Activated T-helper 1 cell treated with anti-CD3 and anti-CD28 coated beads, Interleukin-2, amount 50 U/mL, for 16 hours (primary cell): ENCODE results near the gene TMEM238.
"Not testable (repeated sequence)": the region's sequence is repeated elsewhere in the genome, so short reads cannot be mapped to it uniquely, and the experiment has no call there.

Experiments used
- DNase-seq, 2 donors: peaks; one replicate each; pipeline ENCODE4 v3.0.0-alpha.2; 2020; ENCODE audit warnings: low read depth in 1 of 2, low spot score in 1 of 2

The TMEM238 gene

DNA sequence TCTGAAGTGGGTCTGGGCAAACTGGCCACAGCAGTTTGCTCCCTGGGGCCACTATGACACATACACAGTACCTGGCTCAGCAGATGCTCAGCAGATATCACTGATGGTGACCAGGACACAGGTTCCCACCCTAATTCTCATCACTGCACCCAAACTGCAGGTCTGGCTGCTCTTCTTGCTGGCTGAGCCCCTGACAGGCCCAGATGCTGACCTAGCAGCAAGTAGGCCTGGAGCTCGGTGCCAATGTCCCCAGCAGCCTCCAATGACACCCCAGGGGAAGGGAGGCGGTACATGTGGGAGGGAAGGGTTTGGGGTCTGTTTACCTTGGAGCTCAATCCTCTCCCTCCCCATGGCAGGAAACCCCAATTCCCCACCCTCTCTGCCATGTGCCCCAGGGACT is 18.4 kb upstream of the TMEM238 start:
- no peak for DNase-seq

GRCh38 chr19:55401390-55401789 is 17.3 kb upstream of the TMEM238 start:
- DNase-seq: not testable (repeated sequence)

GRCh38 chr19:55400281-55401087 is 16.4 kb upstream of the TMEM238 start:
- DNase-seq: no peak

DNA sequence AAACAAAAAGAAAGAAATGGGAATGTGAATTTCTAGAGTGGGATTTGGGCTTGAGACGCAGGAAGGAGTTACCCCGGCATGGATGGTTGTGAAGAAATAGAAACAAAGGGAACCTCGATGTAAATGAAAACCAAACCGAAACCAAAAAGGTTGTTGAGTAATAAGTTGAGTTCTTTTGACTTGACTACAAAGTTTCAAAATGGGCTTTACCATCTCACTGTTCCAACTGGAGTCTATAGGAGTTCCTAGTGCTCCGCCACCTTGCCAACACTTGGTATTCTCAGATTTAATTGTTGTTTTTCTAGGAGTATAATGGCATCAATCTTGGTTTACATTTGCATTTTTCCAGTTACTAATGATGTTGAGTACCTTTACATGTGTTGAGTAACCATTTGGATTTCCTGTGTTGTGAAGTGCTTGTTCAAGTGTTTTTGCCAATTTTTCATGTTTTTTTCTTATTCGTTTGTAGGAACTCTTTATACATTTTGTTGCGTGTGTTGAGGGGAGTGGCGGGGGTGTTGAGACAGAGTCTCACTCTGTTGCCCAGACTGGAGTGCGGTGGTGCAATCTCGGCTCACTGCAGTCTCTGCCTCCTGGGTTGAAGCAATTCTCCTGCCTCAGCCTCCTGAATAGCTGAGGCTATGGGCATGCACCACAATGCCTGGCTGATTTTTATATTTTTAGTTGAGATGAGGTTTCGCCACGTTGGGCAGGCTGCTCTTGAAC is 14.3 kb upstream of the TMEM238 start:
- no peak for DNase-seq

- DNase-seq: no peak
Measured at GRCh38 chr19:55392820-55393761, 9.0 kb upstream of the TMEM238 start.

DNA sequence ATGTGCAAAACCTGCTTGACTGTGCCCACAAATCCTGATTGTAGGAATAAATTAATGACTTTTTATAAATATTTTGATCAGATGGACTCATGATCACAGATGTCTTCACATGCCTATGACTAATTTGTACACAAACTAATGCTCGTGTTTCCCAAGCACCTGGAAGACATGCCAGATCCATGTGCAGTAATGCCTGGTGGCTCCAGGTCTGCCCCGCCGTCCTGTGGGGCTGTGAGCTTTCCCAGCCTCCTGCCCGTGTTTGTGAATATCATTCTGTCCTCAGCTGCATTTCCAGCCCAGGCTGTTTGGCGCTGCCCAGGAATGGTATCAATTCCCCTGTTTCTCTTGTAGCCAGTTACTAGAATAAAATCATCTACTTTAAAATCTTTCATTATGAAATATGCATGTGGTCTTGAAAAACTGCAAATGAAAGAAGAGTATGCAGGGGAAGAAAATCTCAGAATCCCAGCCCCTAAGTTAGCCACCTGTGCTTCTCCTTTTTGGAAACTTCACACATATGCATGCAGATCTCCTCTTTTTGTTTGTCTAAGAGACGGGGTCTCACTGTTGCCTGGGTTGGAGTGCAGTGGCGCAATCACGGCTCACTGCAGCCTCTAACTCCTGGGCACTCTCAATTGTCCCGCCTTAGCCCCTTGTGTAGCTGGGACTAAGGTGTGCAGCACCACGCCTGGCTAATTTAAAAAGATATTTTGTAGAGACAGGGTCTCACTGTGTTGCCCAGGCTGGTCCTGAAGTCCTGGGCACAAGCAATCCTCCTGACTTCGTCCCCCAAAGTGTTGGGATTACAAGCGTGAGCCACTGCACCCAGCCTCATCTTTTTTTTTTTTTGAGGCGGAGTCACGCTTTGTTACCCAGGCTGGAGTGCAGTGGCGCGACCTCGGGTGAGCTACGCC is 7.9 kb upstream of the TMEM238 start:
- no peak for DNase-seq

DNA sequence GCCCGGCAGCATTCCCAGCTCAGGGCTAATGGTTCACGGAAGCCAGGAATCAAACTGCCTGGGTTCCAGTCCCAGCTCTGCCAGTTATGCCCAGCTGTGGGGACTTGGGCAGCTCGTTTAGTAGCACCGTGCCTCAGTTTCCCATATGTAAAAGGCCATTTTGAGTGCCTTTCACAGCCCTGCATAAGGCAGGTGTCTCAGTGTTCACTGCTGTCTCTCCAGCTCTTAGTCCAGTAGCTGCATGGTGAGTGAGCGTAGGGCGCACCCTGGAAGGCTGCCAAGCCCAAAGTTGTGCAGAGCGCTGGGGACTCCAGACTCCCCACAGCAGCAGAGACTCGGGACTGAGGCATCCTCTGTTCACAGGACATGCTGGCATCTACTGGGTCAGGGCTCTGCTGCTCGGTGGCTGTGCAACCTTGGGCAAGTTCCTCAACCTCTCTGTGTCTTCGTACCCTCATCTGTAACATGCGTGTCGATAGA is 7.1 kb upstream of the TMEM238 start:
- no peak for DNase-seq

DNA sequence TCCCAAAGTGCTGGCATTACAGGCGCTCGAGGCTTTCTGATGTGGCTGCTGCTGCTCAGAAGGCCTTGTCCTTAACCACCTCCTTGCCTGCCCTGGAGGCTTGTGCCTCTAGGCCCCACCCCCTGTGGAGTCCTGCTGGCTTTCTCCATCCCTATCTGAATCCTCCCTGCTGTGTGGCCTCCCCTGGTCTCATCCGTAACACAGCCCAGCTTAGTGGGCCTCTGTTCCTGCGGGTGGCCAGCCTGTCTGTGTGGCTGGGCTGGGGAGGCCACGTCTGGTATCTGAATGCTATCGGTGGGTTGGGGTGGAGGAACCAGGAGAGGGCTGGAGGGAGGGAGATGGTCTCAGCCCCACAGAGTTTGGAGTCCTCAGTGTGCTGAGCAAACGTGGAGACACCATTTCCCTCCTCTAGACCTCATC is 6.4 kb upstream of the TMEM238 start:
- no peak for DNase-seq

- DNase-seq: no peak
Measured at GRCh38 chr19:55389386-55390317, 5.6 kb upstream of the TMEM238 start.

DNA sequence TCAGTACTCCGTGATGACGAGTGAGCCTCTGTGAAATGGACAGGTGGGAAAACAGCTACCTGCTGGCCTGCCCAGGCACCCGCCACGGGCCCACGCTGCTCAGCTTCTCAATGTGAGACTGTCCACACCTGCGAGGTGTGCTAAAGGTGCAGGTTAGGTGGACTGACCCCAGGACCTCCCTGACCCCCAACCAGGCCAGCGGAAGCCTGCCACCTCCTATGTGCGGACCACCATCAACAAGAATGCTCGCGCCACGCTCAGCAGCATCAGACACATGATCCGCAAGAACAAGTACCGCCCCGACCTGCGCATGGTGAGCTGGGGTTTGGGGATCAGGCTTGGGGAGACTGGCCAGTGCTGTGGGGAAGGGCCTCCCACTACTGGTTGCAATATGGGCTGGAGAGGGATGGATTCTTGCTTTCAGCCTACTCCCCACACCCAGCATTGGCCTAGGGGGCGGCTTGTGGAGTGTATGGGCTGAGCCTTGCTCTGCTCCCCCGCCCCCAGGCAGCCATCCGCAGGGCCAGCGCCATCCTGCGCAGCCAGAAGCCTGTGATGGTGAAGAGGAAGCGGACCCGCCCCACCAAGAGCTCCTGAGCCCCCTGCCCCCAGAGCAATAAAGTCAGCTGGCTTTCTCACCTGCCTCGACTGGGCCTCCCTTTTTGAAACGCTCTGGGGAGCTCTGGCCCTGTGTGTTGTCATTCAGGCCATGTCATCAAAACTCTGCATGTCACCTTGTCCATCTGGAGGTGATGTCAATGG is 3.8 kb upstream of the TMEM238 start:
- no peak for DNase-seq

DNA sequence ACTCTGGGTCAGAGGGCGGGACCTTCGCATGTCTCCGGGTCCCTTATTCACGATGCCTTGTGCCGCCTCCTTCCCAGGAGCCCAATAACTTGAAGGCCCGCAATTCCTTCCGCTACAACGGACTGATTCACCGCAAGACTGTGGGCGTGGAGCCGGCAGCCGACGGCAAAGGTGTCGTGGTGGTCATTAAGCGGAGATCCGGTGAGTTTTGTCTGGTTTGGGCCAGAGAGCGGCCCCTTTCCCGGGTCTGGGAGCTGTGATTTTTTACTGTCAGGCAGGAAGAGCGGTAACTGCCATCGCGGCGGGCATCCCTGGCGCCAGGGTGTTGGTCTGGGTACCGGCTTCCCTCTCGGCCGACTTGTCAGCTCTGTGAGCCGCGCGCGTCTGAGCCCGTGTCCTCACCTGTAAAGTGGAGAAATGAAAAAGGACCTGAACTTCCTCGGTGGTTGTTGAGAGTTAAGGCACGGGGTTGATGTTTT is 2.4 kb upstream of the TMEM238 start:
- DNase-seq: no peak

DNA sequence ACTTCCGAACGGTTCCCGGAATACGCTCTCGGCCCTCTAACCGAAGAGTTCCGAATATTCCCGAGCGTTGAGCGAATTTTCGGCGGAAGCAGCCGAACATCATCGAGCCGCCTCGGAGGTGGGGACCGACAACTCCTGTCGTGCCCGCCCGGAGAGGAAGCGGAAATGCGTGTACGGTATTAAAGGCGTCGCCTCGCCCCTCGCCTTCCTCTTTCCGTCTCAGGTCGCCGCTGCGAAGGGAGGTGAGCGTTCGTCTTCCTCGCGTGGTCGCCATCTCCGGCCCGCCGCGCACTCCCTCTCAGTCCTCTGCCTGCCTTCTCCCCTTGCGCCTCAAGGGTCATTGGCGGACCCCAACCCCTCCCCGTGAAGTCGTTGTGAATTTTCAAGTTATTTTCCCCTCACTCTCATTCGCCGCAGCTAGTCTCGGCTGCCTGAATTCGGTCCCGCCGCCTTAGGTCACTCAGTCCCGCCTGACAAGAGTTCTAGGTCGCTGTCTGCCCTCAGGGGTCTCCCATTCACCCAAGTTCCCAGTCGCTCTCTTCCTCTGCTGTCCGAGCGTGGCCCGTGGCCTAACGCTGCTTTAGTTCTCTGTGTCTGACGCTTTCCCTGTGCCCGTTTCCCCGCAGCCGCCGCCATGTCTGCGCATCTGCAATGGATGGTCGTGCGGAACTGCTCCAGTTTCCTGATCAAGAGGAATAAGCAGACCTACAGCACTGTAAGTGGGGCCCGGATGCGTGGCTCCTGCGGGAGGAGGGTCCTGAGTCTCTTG is 1.8 kb upstream of the TMEM238 start, which contains the start of gene RPL28:
Gene RPL28 (plus strand): TSS at position 209 of the 769 bp plus-strand sequence. CDS start 426 bp downstream, at position 635.
- peak; percentile 95 to 96 for DNase-seq

DNA sequence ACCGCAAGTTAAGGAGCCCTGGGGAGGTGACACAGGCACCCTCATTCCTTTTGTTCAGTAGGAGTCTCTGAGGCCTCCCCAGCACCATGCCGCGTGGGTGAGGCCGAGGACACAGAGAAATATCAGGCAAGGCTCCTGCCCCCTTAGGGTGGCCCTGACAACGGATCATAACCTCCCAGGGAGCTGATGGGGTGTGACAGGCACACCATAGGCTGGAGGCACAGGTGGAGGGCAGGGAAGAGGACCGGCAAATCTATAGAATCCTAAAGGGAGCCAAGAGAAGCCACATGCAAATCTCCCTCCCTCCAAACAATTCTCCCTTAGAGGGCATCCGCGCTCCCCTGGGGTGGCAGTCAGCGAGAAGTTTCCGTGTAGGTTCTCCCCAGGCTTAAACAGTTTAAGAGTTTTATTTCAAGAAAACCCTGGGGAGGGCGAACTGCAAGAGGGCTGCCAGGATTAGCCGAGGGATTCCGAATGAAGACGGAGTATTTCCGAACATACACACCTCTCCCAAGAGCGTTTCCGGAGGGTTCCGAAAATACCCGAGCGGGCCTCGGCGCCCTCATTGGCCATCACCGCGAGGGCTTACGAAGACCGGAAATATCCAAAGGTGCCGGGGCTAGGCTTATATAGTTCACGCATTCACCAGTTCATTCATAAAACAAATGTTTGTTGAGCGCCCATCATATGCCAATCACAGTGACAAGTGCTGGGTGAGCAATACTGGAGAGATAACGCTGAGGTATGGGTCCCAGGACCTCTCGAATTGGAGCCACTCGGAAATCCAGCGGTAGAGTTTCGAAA is 1.0 kb upstream of the TMEM238 start:
- DNase-seq: peak; percentile 85 to 88

- no peak for DNase-seq
Measured at GRCh38 chr19:55383279-55384130, 587 bp downstream of the TMEM238 start.

DNA sequence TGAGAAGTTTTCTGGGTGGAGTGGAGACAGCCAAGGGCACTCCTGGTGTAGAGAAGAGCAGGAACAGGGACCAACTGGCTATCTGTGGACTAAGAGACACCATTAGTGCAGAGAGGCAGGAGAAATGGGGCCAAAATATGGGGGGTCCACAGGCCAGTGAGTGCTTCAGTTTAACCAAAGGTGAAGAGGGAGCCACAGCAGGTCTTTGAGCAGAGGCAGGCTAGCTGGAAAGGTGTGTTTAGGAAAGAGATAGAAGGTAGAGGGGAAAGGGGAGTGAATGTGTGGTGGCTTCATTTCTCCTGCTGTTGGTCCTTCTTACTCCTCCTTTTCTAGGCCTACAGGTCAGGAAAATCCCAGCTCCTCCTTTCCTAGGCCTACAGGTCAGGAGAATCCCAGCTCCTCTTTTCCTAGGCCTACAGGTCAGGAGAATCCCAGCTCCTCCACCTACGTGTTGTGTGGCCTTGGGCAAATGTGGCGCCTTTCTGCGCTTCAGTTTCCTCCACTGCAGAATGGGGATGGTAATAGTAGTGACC is 1.5 kb downstream of the TMEM238 start:
- DNase-seq: no peak
